ENCODE results near the gene VPS4A. TPM values are rescaled to one million over a fixed set of nuclear protein-coding genes. Genes with fewer than 3 reads are reported as not detected.

The VPS4A gene
- total RNA-seq, result 41.4 and 43.8 TPM in 2 replicates
- 25.7 TPM for total RNA-seq (2013)
- 32.5 and 33.1 TPM in 2 replicates for polyA plus RNA-seq
- 20.1 and 28.8 TPM in 2 replicates for polyA minus RNA-seq

DNA sequence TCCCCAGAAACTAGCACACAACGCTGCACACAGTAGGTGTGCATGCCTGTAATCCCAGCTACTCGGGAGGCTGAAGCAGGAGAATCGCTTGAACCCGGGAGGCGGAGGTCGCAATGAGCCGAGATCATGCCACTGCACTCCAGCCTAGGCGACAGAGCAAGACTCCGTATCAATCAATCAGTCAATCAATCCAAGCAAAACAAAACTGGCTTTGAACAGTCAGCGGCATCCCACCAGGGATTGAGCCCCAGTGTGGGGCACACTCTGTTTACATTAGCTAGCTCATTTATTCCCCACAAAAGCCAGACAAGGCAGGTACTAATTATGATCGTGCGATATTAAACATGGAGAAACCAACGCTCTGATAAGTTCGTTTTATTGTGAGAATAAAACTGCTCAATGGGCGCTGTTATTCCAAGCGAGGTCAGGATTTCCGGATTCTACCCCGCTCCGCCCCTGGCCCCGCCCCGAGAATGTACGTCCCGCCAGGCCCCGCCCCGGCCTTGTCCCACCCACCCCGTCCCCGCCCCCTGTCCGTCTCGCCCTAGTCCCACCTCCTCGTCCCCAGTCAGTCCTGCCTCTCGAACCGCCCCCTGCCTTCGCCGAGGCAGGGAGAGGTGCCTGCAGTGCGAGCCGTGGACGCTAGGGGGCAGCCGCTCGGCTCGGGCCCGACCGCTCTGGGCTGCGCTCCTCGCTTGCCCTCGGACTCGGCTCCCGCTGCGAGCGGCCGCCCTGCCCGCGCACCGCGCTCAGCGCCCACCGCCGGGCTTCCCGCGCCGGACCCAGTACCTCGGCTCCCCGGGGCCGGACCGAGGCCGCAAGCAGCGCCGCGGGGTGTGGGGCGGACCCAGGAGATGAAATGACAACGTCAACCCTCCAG, at the start of gene VPS4A:
TSS of gene VPS4A (plus strand) at position 698 of the 880 bp plus-strand sequence. CDS start at position 860, 162 bp downstream.
- CTCF ChIA-PET, result interaction anchor here (0.6 to 1.4 kb wide), 4 partner anchors 20 to 161 kb away, joined by 3 read pairs; no protein-coding TSS in a partner anchor
- intact Hi-C loops (cut with micrococcal nuclease), result loop anchor here (1.0 to 10.0 kb wide), 6 partner anchors 19 to 776 kb away; partner anchors contain the start of genes COG8, CYB5B, NIP7 and PDF
- ATAC-seq (ENCODE audit: low read depth) (peak; percentile 98), DNase-seq (peak; percentile 97)
- Histone ChIP-seq H3K27ac (ENCODE audit: low read length in 2 of 2) (peak within 1 kb of the TSS; percentile 75 to 84), H3K9me3 (ENCODE audit: control extremely low read depth in 1 of 3, control insufficient read depth in 2 of 3, insufficient read depth in 1 of 3, low read length in 2 of 3) (peaks cover 0 to 6% (median 0%) of the 10 kb centered on the region in 3 donors), H2AFZ (ENCODE audit: insufficient read depth, low read depth, low read length, poor library complexity, severe bottlenecking) (peak within 1 kb of the TSS; percentile 84), H3K4me2 (replicated peaks; ENCODE audit: low read depth, low read length, poor library complexity, severe bottlenecking) (peak within 1 kb of the TSS; percentile 94), H3K79me2 (ENCODE audit: control insufficient read depth, insufficient read depth, low read length) (peaks cover 45% of the 10 kb centered on the region), H3K4me3 (ENCODE audit: control extremely low read depth in 1 of 5, extremely low read depth in 1 of 5, insufficient read depth in 1 of 5, low read depth in 2 of 5, low read length in 4 of 5) (peak within 1 kb of the TSS; percentile 62 to 89 (median 67)), H3K27me3 (replicated peaks in 1 of 4; ENCODE audit: control extremely low read depth in 1 of 4, control insufficient read depth in 3 of 4, insufficient read depth in 4 of 4, low read length in 3 of 4) (no peaks in the 10 kb centered on the region), H3K36me3 (replicated peaks in 1 of 2; ENCODE audit: control extremely low read depth in 1 of 2, control insufficient read depth in 1 of 2, extremely low read depth in 1 of 2, insufficient read depth in 2 of 2, low read length in 1 of 2) (peaks cover 2 to 18% of the 10 kb centered on the region in 2 experiments), H3K4me1 (ENCODE audit: control insufficient read depth in 2 of 2, insufficient read depth in 2 of 2, low read length in 2 of 2) (peaks cover 10 to 23% of the 10 kb centered on the region in 2 donors), H3K9ac (ENCODE audit: low read length) (peak within 1 kb of the TSS; percentile 88), H4K20me1 (ENCODE audit: control insufficient read depth, insufficient read depth, low read length, poor library complexity, severe bottlenecking) (peaks cover 38% of the 10 kb centered on the region)
- no peaks in the 10 kb centered on the region for H3K9me3 Mint-ChIP-seq (ENCODE audit: insufficient read depth)
- H3K4me1 Mint-ChIP-seq, result peaks cover 24% of the 10 kb centered on the region
- TF ChIP-seq, protein P1, sequence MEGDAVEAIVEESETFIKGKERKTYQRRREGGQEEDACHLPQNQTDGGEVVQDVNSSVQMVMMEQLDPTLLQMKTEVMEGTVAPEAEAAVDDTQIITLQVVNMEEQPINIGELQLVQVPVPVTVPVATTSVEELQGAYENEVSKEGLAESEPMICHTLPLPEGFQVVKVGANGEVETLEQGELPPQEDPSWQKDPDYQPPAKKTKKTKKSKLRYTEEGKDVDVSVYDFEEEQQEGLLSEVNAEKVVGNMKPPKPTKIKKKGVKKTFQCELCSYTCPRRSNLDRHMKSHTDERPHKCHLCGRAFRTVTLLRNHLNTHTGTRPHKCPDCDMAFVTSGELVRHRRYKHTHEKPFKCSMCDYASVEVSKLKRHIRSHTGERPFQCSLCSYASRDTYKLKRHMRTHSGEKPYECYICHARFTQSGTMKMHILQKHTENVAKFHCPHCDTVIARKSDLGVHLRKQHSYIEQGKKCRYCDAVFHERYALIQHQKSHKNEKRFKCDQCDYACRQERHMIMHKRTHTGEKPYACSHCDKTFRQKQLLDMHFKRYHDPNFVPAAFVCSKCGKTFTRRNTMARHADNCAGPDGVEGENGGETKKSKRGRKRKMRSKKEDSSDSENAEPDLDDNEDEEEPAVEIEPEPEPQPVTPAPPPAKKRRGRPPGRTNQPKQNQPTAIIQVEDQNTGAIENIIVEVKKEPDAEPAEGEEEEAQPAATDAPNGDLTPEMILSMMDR (IDR thresholded peaks at IDR 0.05), result peak; percentile 86
- TF ChIP-seq EZH2 (IDR thresholded peaks at IDR 0.05; ENCODE audit: borderline replicate concordance, insufficient read depth, low read depth, low read length, poor library complexity, severe bottlenecking), result no peak
- POLR2A ChIA-PET, result interaction anchor here (0.6 kb wide), 1 partner anchor 1876 kb away, joined by 3 read pairs; no protein-coding TSS in a partner anchor
- H3K27me3 Mint-ChIP-seq, result no peaks in the 10 kb centered on the region
- WGBS (ENCODE audit: insufficient coverage), result 10% methylated on average over 60 of the region's 70 CpGs
- peak within 1 kb of the TSS; percentile 99 for H3K4me3 Mint-ChIP-seq
- H3K27ac Mint-ChIP-seq, result peak within 1 kb of the TSS; percentile 94

Measured in B cell (primary cell).